SK-N-SH treated with all-trans-retinoic acid at 6 μM for 48 hours (cell line): Measurements from ENCODE around the gene FASN.

Experiments
- ATAC-seq: fragments of 200-7000 bp; cut with Tn5 transposase; 3 replicates; pipeline ENCODE4 v1.9.1; 2020; ENCODE audit warnings: mild to moderate bottlenecking, moderate library complexity
- ARNTL ChIP-seq: fragments of 450-650 bp; formaldehyde crosslinking; IDR thresholded peaks from 2 replicates; pipeline ENCODE4 v1.5.0; 2020; ENCODE audit warnings: low read depth, mild to moderate bottlenecking, moderate library complexity, borderline replicate concordance
- BACH2 ChIP-seq: fragments of 250-450 bp; sonication (Bioruptor Pico); IDR thresholded peaks from 2 replicates; pipeline ENCODE4 v1.9.0; 2021; ENCODE audit warnings: mild to moderate bottlenecking, borderline replicate concordance
- CREB5 ChIP-seq: fragments of 250-450 bp; sonication (Bioruptor Pico); IDR thresholded peaks from 2 replicates; pipeline ENCODE4 v1.5.1; 2020; ENCODE audit warnings: low read depth, mild to moderate bottlenecking, moderate library complexity
- CSDC2 ChIP-seq: fragments of 250-450 bp; sonication (Bioruptor Pico); IDR thresholded peaks from 2 replicates; pipeline ENCODE4 v1.5.0; 2020; ENCODE audit warnings: mild to moderate bottlenecking, moderate library complexity
- CSRNP3 ChIP-seq: fragments of 250-450 bp; sonication (Bioruptor Pico); IDR thresholded peaks from 2 replicates; pipeline ENCODE4 v1.5.1; 2021; ENCODE audit warnings: mild to moderate bottlenecking, moderate library complexity
- ESRRG ChIP-seq: fragments of 250-450 bp; sonication (Bioruptor Pico); IDR thresholded peaks from 2 replicates; pipeline ENCODE4 v1.6.1; 2021; ENCODE audit warnings: mild to moderate bottlenecking
- GLIS3 ChIP-seq: fragments of 250-450 bp; sonication (Bioruptor Pico); IDR thresholded peaks from 2 replicates; pipeline ENCODE4 v1.5.0; 2020; ENCODE audit warnings: mild to moderate bottlenecking, moderate library complexity
- ISL1 ChIP-seq: fragments of 250-450 bp; sonication (Bioruptor Pico); IDR thresholded peaks from 2 replicates; pipeline ENCODE4 v2.1.2; 2022; ENCODE audit warnings: mild to moderate bottlenecking, moderate library complexity
- OSR1 ChIP-seq: fragments of 250-450 bp; sonication (Bioruptor Pico); IDR thresholded peaks from 2 replicates; pipeline ENCODE4 v1.8.0; 2022; ENCODE audit warnings: moderate library complexity, mild to moderate bottlenecking, inconsistent platforms
- PATZ1 ChIP-seq: fragments of 250-450 bp; sonication (Bioruptor Pico); IDR thresholded peaks from 2 replicates; pipeline ENCODE4 v1.8.0; 2020; ENCODE audit warnings: mild to moderate bottlenecking, moderate library complexity, borderline replicate concordance
- POU6F1 ChIP-seq: fragments of 250-450 bp; sonication (Bioruptor Pico); IDR thresholded peaks from 2 replicates; pipeline ENCODE4 v1.8.0; 2021; ENCODE audit warnings: low read depth, mild to moderate bottlenecking, moderate library complexity, borderline replicate concordance
- PPARA ChIP-seq: fragments of 250-450 bp; sonication (Bioruptor Pico); IDR thresholded peaks from 2 replicates; pipeline ENCODE4 v1.5.0; 2020; ENCODE audit warnings: mild to moderate bottlenecking, borderline replicate concordance
- RARB ChIP-seq: fragments of 250-450 bp; sonication (Bioruptor Pico); IDR thresholded peaks from 2 replicates; pipeline ENCODE4 v1.8.0; 2021; ENCODE audit warnings: mild to moderate bottlenecking, moderate library complexity
- SNAI2 ChIP-seq: fragments of 250-450 bp; sonication (Bioruptor Pico); IDR thresholded peaks from 2 replicates; pipeline ENCODE4 v1.5.0; 2020; ENCODE audit warnings: mild to moderate bottlenecking, moderate library complexity
- TCF4 ChIP-seq: fragments of 250-450 bp; sonication (Bioruptor Pico); IDR thresholded peaks from 2 replicates; pipeline ENCODE4 v1.8.0; 2021; ENCODE audit warnings: mild to moderate bottlenecking, moderate library complexity, borderline replicate concordance
- TOX ChIP-seq: fragments of 250-450 bp; sonication (Bioruptor Pico); IDR thresholded peaks from 2 replicates; pipeline ENCODE4 v1.8.0; 2021; ENCODE audit warnings: mild to moderate bottlenecking, moderate library complexity, borderline replicate concordance
- TSHZ2 ChIP-seq: fragments of 250-450 bp; sonication (Bioruptor Pico); IDR thresholded peaks from 2 replicates; pipeline ENCODE4 v1.5.0; 2020; ENCODE audit warnings: mild to moderate bottlenecking, moderate library complexity
- ZC3H10 ChIP-seq: fragments of 250-450 bp; sonication (Bioruptor Pico); IDR thresholded peaks from 2 replicates; pipeline ENCODE4 v1.5.1; 2021; ENCODE audit warnings: mild to moderate bottlenecking, moderate library complexity
- ZFP3 ChIP-seq: fragments of 250-450 bp; sonication (Bioruptor Pico); IDR thresholded peaks from 2 replicates; pipeline ENCODE4 v1.5.0; 2020; ENCODE audit warnings: mild to moderate bottlenecking, moderate library complexity
- ZFP30 ChIP-seq: fragments of 450-650 bp; formaldehyde crosslinking; IDR thresholded peaks from 2 replicates; pipeline ENCODE4 v1.5.0; 2022; ENCODE audit warnings: mild to moderate bottlenecking, moderate library complexity
- ZNF565 ChIP-seq: fragments of 450-650 bp; formaldehyde crosslinking; conservative IDR thresholded peaks from 2 replicates; pipeline ENCODE4 v1.5.0; 2020; ENCODE audit warnings: low read depth, mild to moderate bottlenecking, moderate library complexity
- ZNF70 ChIP-seq: fragments of 450-650 bp; formaldehyde crosslinking; IDR thresholded peaks from 2 replicates; pipeline ENCODE4 v1.5.0; 2020; ENCODE audit warnings: mild to moderate bottlenecking, moderate library complexity
- ZNF8 ChIP-seq: fragments of 450-650 bp; formaldehyde crosslinking; IDR thresholded peaks from 2 replicates; pipeline ENCODE4 v1.5.0; 2020; ENCODE audit warnings: mild to moderate bottlenecking, moderate library complexity

FASN gene

GRCh38 chr17:82106688-82107305 is 8.8 kb upstream of the FASN start:
- TF ChIP-seq ZFP30 (CRISPR knock-in tag) = no peak
- TF ChIP-seq ZNF70 = no peak
- TF ChIP-seq GLIS3 (CRISPR knock-in tag) = no peak
- TF ChIP-seq OSR1 (CRISPR knock-in tag) = no peak
- no peak for TF ChIP-seq ARNTL
- no peak for TF ChIP-seq ISL1 (CRISPR knock-in tag)
- TF ChIP-seq ZFP3 (CRISPR knock-in tag) = no peak
- TF ChIP-seq ZNF8 (CRISPR knock-in tag) = no peak
- TF ChIP-seq TCF4 (CRISPR knock-in tag) = no peak
- no peak for TF ChIP-seq CREB5 (CRISPR knock-in tag)
- TF ChIP-seq TSHZ2 (CRISPR knock-in tag) = no peak
- TF ChIP-seq ZNF565 = no peak
- no peak; the same call in 2 of the 3 replicates for ATAC-seq

- peak; percentile 82 for ATAC-seq
- no peak for TF ChIP-seq ESRRG (CRISPR knock-in tag)
- TF ChIP-seq BACH2 (CRISPR knock-in tag) = no peak
- TF ChIP-seq ZNF70 = no peak
- TF ChIP-seq CSDC2 = no peak
- TF ChIP-seq OSR1 (CRISPR knock-in tag) = no peak
- TF ChIP-seq CSRNP3 (CRISPR knock-in tag) = no peak
- TF ChIP-seq ZNF8 (CRISPR knock-in tag) = no peak
- TF ChIP-seq ARNTL = no peak
- TF ChIP-seq ZFP30 (CRISPR knock-in tag) = no peak
- TF ChIP-seq PATZ1 (CRISPR knock-in tag) = no peak
- no peak for TF ChIP-seq POU6F1
- no peak for TF ChIP-seq TOX
- no peak for TF ChIP-seq RARB (CRISPR knock-in tag)
- no peak for TF ChIP-seq PPARA
- TF ChIP-seq ZC3H10 (CRISPR knock-in tag) = no peak
- TF ChIP-seq CREB5 (CRISPR knock-in tag) = no peak
- TF ChIP-seq GLIS3 (CRISPR knock-in tag) = 0 out of 2 replicates have a peak, but pooled peaks have one; percentile 21
- no peak for TF ChIP-seq ZFP3 (CRISPR knock-in tag)
- no peak; the same call in 1 of the 2 replicates for TF ChIP-seq SNAI2 (CRISPR knock-in tag)
- TF ChIP-seq TSHZ2 (CRISPR knock-in tag) = no peak; the same call in 1 of the 2 replicates
- peak; percentile 58; the same call in 1 of the 2 replicates for TF ChIP-seq TCF4 (CRISPR knock-in tag)
- peak; percentile 58; the same call in 1 of the 2 replicates for TF ChIP-seq ZNF565
- TF ChIP-seq ISL1 (CRISPR knock-in tag) = no peak
These were observed 8.0 kb upstream of the FASN start for GRCh38 chr17:82105882-82106687.
